Effector CD4-positive, alpha-beta T cell (primary cell): ENCODE results near the gene DUT.

Experiments used
- DNase-seq: peaks from one replicate; pipeline ENCODE4 v3.0.0-alpha.2; 2020

DUT gene

GRCh38 chr15:48371961-48372360 lies 40.7 kb downstream of the DUT start:
- DNase-seq: no peak

GRCh38 chr15:48373821-48374451 lies 42.7 kb downstream of the DUT start:
- DNase-seq: no peak

- no peak for DNase-seq
Observed at GRCh38 chr15:48374472-48374871, 43.2 kb downstream of the DUT start.

GRCh38 chr15:48375767-48376166 lies 44.5 kb downstream of the DUT start:
- DNase-seq: no peak

- no peak for DNase-seq
Observed at GRCh38 chr15:48380198-48380597, 49.0 kb downstream of the DUT start.

- DNase-seq: no peak
Observed at GRCh38 chr15:48381861-48382260, 50.6 kb downstream of the DUT start.

- no peak for DNase-seq
Observed at GRCh38 chr15:48383031-48383430, 51.8 kb downstream of the DUT start.

- no peak for DNase-seq
Observed at GRCh38 chr15:48384616-48385015, 53.4 kb downstream of the DUT start.

GRCh38 chr15:48385031-48385830 lies 54.0 kb downstream of the DUT start:
- DNase-seq: no peak

- no peak for DNase-seq
Observed at GRCh38 chr15:48388016-48388851, 57.0 kb downstream of the DUT start.

GRCh38 chr15:48388910-48389309 lies 57.7 kb downstream of the DUT start:
- no peak for DNase-seq

- DNase-seq: no peak
Observed at GRCh38 chr15:48389691-48390143, 58.5 kb downstream of the DUT start.

- DNase-seq: no peak
Observed at GRCh38 chr15:48391950-48392349, 60.7 kb downstream of the DUT start.

GRCh38 chr15:48392356-48392755 lies 61.1 kb downstream of the DUT start:
- DNase-seq: no peak
